GM18519 (cell line): ENCODE data around the gene LCK.

Experiments used
- ATAC-seq: cut with Tn5 transposase; IDR thresholded peaks from one replicate; pipeline ENCODE4 v1.9.1; 2021; ENCODE audit warnings: mild to moderate bottlenecking, moderate library complexity; ENCODE audit not compliant: unreplicated experiment, low FRiP score

LCK gene

GRCh38 chr1:32311709-32312393 lies 60.8 kb downstream of the LCK start:
- no peak for ATAC-seq

GRCh38 chr1:32316903-32317277 lies 65.8 kb downstream of the LCK start:
- no peak for ATAC-seq

GRCh38 chr1:32318127-32318869 lies 67.2 kb downstream of the LCK start:
- no peak for ATAC-seq

- ATAC-seq = no peak
Measured at GRCh38 chr1:32321712-32322291, 70.7 kb downstream of the LCK start.

GRCh38 chr1:32327204-32327603 lies 76.1 kb downstream of the LCK start:
- ATAC-seq = no peak

GRCh38 chr1:32329931-32330466 lies 78.9 kb downstream of the LCK start:
- ATAC-seq = no peak

- no peak for ATAC-seq
Measured at GRCh38 chr1:32330558-32331151, 79.6 kb downstream of the LCK start.

- ATAC-seq = no peak
Measured at GRCh38 chr1:32331549-32331948, 80.5 kb downstream of the LCK start.

- ATAC-seq = no peak
Measured at GRCh38 chr1:32332290-32333079, 81.4 kb downstream of the LCK start.

- no peak for ATAC-seq
Measured at GRCh38 chr1:32333251-32333963, 82.3 kb downstream of the LCK start.

- ATAC-seq = no peak
Measured at GRCh38 chr1:32334274-32334861, 83.3 kb downstream of the LCK start.

GRCh38 chr1:32334864-32335534 lies 83.9 kb downstream of the LCK start:
- ATAC-seq = no peak

GRCh38 chr1:32335535-32335789 lies 84.4 kb downstream of the LCK start:
- no peak for ATAC-seq
